GM21447 (cell line): ENCODE measurements around the gene MSI2.
"Not testable (repeated sequence)": the region's sequence is repeated elsewhere in the genome, so short reads cannot be mapped to it uniquely, and the experiment has no call there.

ENCODE experiments used
- ATAC-seq: cut with Tn5 transposase; IDR thresholded peaks from one replicate; pipeline ENCODE4 v1.9.1; 2021; ENCODE audit not compliant: unreplicated experiment

Gene MSI2

DNA sequence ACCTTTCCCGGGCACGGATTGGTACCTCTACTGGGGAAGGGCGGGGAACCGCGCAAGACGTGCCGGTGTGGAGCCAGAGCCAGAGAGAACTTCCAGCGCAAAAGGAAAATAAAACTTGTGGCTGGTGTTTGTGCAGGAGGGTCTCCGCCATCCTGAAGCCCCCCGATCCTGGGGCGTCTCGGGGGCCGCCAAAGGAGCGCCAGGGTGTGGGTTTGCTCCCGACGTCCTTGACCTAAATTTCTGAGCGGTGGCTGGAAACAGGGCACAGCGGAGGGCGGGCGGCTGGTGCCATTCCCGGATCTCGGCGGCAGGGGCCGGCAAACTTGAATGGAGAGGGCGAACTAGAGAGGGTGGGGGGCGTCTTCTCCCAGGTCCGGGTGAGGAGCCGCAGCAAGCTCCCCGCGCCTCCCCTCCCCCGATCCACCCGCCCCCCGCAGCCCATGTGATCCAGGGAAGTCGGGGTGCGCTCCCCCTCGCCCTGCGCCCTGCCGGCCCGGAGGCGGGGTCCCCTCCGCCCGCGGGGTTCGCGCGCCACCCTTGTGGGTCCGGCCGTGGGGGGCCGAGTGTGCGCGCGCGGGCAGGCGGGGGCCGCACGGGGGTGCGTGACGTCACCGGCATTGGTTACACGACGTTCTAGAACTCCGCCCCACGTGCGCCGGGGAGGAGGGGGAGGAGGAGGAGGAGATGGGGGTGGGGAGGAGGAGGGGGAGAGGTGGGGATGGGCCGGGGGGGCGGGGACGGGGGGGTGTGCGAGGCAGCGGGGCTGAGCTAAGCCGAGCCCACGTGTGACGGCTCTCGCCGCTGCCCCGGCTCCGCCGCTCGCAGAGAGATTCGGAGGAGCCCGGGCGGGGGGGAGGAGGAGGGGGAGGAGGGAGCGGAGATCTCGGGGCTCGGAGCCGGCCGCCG, at the start of gene MSI2:
MSI2 (plus strand) TSS at position 748 of the 906 bp plus-strand sequence. CDS start 220 bp downstream, outside the sequence.
- peak; percentile 55 for ATAC-seq

DNA sequence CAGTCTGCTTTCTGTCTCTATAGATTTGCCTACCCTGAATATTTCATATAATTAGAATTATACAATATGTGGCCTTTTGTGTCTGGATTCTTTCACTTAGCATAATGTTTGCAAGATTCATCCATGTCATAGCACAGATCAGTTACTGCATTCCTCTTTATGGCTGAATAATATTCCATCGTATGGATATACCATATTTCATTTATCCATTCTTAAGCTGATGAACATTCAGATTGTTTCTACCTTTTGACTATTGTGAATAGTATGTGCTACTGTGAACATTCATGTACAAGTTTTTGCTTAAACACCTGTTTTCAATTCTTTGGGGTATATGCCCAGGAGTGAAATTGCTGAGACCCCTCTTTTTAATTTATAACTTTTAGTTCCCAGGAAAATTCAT, 49.4 kb upstream of the MSI2 start:
- no peak for ATAC-seq

DNA sequence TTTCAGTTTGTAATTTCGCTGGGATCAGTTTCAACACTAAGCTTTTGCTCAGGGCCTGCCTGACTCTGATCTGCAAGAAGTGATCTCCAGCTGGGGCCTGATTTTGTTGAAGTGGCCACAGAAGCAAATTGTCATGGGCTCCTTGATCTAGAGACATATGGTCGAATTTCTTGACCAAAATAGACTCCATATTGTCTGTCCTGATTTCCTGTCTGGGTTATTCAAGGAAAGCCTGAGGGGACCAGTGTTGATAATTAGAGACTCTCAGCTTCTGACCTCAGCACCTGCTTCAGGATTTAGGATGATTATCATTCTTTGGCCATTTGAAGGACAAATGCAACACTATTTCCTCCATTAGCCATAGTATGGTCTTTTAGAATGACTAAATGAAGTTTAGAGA, 48.9 kb upstream of the MSI2 start:
- ATAC-seq = no peak

DNA sequence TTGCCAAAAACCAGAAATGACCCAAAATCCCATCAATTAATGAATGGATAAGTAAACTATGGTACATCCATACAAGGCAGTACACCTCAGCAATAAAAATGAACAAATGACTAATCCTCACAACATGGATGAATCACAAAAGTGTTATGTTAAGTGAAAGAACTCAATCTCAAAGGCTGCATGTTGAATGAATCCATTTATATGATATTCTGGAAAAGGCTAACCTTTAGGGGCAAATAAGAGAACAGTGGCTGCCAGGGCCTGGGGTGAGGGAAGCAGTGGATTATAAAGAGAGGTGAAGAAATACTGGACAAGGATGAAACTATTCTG, 46.1 kb upstream of the MSI2 start:
- no peak for ATAC-seq

DNA sequence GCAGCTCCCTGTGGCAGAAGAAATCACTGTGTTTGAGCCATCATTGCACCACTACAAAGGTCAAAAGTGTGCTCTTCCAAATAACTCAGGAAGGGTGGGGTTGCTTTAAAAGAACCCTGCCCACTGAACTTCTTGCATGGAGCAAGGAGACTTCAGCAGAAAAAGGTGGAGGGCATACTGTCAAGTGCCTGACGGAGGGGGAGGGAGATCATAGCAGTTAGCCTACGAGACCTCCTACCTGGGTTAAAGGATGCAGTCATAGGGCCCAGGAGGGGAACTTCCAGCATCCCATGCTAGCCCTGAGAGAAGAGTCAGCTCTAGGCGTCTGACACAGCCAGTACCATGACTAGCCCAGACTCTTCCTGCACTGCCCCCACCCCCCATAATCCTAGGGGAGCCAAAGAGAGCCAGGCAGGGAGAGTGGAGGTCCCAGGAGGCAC, 45.3 kb upstream of the MSI2 start:
- no peak for ATAC-seq

DNA sequence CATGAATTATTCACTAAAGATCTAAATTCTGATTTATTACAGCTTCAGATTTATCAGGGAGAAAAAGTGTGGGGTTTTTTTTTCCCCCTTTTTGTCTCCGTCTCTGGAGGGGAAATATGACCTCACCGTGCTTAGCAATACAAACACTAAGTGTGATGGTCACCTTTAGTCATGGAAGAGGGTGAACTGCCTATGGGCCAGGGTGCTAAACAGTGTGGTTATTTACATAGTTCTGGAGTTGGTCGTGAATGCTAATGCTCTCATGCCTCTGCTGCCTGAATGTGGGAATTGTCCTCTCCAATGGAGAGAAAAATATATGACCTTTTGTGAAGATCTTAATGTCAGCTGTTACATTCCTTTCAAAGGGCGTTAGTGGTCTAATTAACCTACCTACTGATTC, 44.8 kb upstream of the MSI2 start:
- ATAC-seq = no peak

DNA sequence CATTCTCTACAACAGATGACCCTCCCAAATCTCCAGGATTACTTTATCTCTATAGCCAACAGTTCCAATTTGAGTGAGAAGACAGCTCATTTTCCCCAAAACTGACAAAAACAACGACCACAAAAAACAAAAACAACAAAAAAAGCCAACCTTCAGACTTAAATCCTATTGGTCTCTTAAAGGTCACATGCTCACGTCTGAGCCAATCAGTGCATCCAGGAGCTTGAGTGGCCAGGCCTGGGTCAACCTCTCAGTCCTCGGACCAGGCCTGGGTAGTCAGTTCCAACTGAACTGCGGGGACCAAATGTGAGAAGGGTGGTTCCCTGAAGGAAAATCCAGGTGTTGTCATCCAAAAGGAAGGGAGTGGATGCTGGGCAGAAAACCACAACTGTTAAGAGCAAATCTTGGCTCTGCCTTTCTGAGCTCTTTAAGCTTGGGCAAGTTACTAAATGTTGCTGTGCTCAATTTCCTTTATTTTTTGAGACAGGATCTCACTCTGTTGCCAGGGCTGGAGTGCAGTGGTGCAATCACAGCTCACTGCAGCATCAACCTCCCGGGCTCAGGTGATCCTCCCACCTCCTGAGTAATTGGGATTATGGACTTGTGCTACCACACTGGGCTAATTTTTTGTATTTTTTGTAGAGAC, 43.0 kb upstream of the MSI2 start:
- no peak for ATAC-seq

DNA sequence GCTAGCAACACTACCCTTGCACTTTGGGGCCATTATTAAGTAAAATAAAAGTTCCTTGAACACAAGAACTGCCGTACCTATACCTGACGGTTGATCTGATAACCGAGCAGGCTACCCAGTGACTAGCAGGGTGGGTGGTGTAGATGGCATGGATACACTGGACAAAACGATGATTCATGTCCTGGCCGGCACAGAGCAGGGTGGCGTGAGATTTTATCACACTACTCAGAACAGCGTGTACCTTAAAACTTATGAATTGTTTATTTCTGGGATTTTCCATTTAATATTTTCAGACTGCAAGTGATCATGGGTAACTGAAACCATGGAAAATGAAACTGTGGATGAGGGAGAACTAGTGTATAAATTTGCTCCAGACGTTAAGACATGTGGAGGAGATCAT, 41.0 kb upstream of the MSI2 start:
- ATAC-seq = no peak

DNA sequence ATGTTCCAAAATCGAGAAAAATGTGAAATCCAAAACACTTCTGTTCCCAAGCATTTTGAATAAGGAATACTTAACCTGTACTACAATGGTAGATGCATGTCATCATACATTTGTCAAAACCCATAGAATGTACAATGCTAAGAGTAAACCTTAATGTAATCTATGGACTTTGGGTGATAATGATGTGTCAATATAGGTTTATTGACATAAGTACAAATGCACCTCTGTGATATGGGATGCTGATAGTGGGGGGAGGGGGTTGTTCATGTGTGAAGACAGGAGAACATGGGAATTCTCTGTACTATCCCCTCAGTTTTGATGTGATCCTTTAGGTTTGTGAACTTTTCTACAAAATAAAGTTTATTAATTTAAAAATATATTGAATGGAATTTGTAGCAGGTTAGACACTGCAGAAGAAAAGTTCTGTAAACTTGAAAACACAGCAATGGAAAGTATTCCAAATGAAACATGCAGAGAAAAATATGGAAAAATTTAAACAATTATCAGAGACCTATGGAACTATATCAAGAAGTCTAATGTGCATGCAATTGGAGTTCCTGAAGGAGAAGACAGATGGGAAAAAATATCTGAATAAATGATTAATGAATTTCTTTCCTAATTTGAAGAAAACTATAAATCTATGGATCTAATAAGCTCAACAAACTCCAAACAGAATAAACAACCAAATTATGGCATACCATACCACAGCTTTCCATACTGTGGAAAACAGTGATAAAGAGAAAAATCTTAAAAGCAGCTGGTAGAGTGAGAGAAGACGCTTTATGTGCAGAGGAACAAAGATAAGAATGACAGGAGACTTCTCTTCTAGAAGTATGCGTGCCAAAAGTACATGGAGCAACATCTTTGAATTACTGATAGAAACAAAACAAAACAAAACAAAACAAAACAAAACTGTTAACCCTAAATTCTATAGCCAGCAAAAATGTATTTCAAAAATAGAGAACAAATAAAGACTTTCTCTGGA, 34.7 kb upstream of the MSI2 start:
- ATAC-seq = no peak

DNA sequence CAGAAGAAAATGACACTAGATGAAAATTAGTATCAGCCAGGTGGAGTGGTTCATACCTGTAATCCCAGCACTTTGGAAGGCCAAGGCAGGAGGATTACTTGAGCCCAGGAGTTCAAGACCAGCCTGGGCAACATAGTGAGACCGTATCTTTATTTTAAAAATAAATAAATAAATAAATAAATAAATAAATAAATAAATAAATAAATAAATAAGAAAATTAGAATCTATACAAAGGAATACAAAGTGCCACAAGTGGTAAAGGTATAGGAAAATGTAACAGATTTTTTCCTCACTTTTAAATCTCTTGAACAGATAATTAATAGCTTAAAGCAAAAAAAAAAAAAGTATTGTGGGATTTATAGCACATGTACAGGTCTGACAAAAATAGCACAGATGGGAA, 33.9 kb upstream of the MSI2 start:
- not testable (repeated sequence) for ATAC-seq

DNA sequence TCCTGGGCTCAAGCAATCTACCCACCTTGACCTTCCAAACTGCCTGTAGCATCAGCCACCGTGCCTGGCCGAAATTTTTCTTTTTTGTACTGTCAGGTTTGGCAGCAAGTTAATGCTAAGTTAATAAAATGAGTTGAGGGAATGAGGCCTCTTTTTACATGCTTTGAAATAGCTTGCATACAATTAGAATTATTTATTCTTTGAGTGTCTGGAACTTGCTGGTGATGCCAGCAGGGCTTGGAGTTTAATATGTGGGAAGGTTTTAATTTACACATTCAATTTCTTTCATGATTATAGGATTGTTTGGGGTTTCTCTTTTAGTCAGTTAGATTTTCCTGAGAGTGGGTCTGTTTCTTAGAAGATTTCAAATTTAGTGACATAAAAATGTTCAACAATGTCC, 31.2 kb upstream of the MSI2 start:
- no peak for ATAC-seq

DNA sequence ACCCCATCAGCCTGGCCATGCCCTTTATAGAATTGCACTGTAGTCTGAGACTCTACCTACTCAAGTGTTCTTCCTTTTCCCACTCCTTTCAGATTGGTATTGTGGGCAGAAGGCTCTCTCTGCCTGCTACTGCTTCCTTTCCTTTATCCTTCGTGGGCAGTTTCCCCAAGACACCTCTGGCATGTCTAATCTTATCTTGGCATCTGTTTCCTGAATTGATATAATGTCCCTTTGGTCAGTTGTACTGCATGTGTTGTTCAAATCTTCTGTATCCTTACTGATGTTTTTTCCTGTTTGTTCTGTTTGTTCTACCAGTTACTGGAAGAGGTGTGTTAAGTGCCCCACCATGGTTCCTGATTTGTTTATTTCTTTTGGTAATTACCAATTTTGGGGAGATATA, 29.5 kb upstream of the MSI2 start:
- ATAC-seq = no peak

DNA sequence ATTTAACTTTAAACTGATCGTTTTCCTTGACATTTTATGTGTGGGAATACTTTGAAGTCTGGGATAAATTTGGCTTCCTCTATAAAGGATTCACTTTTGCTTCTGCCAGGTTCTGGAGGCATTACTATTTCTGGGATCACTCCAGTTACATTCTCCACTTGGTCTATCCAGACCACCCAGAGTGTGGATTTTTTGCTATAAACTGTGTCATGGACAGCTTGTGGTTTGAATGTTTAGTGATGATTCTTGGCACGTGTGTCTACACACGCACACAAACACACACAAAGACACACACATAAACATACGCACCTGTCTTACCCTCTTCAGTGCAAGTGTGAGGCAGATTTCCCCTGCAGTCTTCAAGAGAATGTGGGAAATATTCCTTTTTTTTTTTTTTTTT, 27.4 kb upstream of the MSI2 start:
- no peak for ATAC-seq

DNA sequence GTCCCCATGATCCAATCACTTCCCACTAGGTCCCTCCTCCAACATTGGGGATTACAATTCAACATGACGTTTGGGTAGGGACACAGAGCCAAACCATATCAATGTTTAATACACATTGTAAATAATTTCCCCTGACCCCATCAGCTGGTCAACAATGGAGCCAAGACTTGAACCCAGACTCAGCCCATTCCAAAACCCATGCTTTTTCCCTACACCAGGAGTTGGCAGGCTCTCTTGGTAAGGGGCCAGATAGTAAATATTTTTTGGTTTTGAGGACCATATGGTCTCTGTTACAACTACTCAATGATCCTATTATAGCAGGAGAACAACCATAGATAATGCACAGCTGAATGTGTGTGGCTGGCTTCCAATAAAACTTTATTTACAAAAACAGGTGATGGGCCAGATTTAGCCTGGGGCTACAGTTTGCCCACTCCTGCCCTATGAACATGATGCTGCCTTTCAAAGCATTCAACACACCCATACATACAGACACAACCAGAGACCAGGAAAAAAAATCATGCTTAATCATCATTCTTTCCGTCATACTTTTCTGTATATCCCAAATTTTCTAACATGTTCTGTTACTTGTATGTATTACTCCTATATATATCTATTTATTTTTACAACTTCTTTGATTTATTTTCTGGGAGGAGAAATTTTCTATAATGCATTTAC, 22.1 kb upstream of the MSI2 start:
- ATAC-seq = no peak

DNA sequence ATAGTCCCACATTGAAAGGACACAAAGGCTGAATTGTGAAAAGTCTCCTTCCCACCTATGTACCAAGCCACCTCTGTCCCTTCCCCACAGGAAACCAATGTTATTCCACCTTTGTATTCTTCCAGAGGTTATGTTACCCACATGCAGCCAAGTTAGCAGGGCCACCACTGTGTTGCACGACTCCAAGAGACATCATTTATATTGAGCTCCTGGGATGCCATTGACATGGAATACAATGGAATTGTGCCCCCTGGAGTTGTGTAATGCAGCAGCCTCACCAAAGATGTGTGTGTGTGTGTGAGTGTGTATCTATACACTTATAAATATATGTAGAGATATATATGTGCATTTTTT, 21.6 kb upstream of the MSI2 start:
- no peak for ATAC-seq

DNA sequence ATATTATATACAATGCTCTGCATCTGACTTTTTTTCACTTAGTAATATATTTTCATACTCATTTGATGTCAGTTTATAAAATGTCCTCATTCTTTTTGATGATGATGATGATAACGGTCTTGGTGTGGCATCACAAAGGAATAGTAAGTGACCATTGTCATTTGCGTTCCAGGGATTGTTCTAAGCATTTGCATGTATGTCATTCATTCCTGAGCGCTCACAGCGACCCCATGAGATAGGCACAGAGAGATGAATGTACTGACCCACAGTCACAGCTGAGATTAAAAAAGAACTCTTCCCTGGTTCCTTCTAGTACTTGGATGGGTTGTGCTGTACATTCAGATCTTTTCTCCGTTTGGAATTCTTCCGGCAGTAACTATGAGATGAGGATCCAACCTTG, 21.2 kb upstream of the MSI2 start:
- ATAC-seq = no peak

DNA sequence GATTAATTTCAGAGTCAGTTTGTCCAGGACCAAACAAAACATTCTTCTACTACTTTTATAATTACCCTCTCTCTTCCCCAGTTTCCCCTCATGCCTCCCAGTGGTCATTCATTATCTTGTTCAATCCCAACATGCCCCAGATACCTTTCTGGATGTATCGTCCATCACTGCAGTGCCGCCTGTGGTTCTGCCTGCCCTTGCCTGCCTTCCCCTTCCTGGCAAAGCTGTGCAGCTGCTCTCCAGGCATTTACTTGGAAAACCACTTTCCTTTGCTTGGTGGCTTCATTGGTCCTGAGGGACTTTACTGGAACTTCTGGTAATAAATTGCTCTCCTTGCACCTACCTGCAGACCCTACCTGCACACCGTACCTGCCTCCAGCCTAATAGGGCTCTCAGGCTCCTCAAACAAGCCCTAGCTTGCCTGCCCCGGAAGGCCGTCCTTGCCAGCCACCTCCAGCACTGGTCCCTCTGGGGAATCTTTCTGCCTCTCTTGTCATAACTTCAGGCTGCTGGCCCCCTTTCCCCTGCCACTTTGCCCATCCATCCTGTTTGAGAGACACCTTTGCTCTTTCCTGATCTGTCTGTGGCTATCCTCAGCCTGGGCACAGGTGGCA, 19.5 kb upstream of the MSI2 start:
- no peak for ATAC-seq

DNA sequence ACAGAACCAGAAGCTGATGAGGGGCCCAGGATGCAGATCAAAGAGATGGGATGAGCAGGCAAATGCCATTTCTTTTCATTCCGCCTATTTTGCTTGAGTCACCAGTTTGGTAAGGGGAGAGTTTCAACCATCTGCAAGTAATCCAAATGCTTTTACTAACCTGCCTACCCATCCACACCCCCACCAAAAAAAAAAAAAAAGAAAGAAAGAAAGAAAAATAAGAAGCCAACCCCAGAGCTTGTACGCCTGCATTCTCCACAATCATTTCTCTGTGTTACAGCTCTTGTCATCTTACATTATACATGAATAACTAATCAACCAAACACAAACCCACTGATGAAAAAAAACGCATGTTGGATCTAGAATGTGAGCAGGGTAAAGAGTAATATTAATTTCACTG, 15.7 kb upstream of the MSI2 start:
- ATAC-seq = no peak

DNA sequence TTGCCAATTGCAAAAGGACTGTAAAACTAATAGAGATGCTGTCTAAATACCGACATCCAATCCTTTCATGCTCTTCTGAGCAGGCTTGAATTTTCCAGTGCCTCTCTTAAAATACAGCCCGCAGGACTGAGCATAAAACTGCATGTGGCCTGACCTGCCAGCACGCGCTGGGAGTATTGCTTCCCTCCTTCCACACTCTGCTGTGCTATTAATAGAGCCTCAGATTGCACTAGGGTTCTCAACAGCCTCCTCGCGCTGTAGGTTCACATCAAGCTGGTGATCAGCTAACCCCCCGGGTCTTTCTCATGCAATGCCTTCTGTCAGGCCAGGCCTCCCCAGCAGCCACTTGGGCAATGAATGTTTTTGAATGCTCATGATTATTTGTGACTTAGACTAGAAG, 14.2 kb upstream of the MSI2 start:
- no peak for ATAC-seq

DNA sequence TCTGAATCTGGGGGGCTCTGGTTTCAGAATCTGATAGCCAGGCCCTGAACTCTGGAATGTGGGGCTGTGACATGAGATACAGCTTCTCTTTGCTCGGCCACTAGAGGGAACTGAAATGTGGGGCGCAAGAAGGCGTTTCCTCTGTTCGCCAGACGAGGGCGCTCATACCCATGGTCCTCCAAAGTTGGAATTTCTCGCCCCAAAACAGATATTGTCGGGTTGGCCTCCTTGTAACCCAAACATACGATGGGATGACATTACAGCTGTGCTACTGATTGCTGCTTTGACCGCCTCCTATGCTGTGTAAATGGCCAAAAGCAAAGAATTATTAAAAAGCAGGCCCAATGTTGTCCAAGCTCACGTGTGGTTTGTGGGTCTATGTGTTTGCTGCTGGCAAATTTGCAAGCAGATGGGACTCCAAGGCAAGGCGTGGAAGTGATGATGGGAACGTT, 13.1 kb upstream of the MSI2 start:
- no peak for ATAC-seq
